GM18508 (cell line): ENCODE data around the gene COL9A2.
"Not testable (repeated sequence)": the region's sequence is repeated elsewhere in the genome, so short reads cannot be mapped to it uniquely, and the experiment has no call there.

Experiments used
- ATAC-seq: cut with Tn5 transposase; IDR thresholded peaks from one replicate; pipeline ENCODE4 v1.9.1; 2021; ENCODE audit warnings: moderate number of reproducible peaks; ENCODE audit not compliant: insufficient read depth, unreplicated experiment

Gene COL9A2

DNA sequence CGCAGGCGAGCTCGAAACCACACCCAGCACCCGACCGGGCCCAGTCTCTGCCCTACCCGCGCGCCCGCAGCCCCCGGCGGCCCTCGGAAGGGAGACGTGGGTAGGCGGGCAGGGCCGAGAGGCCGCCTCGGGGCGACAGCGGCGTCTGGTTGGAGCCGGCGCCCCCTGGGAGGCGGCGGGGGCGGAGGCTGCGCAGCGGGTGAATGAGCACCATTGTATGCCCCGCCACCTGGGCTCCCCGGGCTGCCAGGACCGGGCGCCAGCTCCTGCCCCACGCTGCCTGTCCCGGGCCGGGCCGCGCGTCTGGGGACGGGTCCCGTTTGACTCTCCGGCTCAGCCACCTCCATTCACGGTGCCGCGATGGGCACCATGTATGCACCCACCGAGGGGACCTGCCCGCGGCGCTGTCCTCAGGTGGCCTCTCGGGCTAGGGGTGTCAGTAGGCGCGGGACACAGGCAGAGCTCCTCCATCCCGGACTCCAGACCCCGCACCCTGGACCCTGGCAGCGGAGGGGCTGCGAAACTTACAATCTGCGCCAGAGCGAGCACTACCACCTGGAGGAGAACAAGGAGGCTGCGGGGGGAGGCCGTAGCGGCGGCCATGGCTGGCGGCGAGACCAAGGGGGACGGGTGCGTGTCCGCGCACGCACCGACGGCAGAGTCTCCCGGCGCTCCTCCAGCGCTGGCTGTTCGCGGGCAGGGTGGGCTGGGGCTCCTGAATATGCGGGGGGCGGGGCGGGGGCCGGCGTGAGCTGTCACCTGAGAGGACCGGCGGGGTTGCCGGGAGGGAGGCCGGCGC is at the start of gene COL9A2:
COL9A2 (minus strand) TSS at position 692 of the 799 bp plus-strand sequence; CDS start at position 603, 89 bp downstream.
- ATAC-seq: no peak

DNA sequence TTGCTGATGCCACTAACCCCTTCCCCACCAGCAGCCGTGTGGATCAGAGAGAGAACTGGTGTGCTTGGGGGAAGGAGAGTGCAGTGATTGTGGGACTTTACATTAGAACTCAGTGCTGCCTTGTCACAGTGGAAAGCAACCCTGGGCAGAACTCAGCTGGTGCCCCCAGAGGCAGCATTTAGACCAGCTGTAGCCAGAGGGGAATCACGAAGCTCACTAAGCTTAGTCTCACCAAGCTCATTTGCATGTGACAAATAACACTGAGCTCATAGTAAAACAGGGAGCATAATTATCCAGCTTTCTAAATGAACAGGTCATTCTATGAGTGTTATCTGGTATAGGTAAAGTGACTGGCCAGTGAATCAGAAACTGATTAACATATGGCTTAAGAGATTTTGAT is 46.6 kb upstream of the COL9A2 start:
- peak; percentile 85 for ATAC-seq

DNA sequence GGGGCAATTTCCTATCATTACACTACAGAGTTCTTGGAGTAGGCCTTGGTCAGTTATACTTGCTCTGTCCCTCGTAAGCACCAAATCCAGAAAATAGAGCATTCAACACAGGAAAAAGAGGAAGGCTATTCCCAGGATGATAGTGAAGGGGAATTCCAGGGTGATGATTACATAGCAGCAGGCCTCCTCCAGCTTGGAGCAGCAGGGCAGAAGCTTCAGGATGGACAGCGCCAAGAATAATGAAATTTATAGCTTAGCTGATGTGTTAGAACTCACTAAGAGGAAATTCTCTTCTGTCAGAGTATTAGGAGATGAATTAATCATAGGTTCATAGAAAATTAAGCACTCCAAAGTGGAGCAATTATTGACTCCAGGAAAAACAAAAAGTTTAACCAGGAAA is 45.6 kb upstream of the COL9A2 start:
- ATAC-seq: no peak

DNA sequence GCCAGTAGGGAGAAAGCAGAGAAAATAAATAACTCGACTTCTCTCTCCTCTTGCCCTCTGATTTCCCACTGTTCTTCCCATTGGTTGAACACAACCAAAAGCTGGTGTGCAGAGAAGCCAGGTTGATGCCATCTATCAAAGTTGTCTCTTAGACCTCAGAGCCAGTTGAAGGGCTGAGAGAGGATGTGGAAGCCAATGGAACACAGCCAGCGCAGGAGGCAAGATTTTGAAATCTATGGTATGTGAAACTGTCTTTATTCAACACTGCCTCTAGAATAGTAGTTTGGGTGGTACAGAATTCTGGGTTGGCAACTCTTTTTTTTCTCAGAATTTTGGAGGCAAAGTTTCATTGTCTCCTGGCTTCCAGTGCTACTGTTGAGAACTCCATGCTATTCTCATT is 45.1 kb upstream of the COL9A2 start:
- ATAC-seq: no peak

DNA sequence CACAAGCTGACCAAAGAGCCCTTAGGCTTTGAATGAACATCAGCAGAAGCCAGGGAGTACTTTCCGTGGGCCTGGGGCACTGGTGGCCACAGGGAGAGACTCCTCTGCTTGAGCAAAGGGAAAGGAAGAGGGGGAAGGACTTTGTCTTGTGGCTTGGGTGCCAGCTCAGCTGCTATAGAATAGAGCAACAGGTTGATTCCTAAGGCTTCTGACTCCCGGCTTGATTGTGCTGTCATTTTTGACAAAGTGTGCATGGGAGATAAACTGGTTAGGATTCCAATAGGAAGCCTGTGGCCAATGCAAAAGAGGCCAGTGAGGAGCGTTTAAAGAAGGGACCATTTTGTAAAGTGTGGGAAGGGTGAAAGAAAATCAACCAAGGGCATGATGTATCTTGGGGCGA is 44.6 kb upstream of the COL9A2 start:
- ATAC-seq: no peak

DNA sequence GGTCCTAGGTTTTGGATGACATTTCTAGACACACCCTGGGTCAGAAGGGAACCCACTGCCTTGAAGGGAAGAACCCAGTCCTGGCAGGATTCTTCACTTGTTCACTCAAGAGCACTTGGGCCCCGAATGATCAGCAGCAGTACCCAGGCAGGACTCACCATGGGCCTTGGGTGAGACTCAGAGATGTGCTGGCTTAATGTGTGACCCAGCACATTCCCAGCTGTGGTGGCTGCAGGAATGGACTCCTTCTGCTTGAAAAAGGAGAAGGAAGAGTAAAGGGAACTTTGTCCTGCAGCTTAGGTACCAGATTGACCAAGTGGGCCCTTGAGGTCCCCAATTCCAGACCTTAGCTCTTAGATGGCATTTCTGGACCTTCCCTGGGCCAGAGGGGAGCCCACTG is 44.1 kb upstream of the COL9A2 start:
- no peak for ATAC-seq

DNA sequence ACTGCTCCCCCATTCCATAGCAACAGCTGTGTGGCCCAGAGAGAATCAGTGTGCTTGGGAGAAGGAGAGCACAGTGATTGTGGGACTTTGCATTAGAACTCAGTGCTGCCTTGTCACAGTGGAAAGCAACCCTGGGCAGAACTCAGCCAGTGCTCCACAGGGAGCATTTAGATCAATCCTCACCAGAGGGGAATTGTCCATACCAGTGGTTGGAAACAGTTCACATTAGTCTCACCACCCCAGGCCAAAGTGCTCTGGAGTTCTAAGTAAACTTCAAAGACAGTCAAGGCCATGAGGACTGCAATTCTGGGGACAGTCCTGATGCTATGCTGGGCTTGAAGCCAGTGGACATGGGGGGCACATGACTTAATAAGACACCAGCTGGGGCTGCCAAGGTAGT is 43.5 kb upstream of the COL9A2 start:
- ATAC-seq: no peak

DNA sequence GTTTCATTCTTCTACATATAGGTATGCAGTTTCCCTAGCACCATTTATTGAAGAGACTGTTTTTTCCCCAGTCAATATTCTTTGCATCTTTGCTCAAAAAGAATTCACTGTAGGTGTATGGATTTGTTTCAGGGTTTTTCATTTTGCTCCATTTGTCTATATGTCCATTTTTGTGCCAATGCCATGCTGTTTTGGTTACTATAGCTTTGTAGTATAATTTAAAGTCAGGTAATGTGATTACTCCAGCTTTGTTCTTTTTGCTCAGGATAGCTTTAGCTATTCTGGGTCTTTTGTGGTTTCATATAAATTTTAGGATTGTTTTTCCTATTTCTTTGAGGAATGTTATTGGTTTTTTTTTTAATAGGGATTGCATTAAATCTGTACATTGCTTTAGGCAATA is 40.5 kb upstream of the COL9A2 start:
- ATAC-seq: no peak

DNA sequence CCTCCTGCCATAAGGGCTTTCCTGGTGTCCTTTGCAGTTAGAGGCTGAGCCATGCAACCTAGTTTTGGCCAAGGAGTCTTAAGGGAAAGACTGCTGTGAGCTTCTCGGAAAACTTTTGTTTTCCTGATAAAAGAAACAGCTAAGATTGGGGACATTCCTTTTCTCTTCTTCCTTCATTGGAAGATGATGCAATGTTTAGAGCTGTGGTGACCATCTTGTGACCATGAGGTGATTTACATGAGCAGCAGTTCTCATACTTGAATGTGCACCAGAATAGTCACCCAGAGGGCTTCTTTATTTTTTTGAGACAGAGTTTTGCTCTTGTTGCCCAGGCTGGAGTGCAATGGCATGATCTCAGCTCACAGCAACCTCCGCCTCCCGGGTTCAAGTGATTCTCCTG is 36.0 kb upstream of the COL9A2 start:
- ATAC-seq: no peak

DNA sequence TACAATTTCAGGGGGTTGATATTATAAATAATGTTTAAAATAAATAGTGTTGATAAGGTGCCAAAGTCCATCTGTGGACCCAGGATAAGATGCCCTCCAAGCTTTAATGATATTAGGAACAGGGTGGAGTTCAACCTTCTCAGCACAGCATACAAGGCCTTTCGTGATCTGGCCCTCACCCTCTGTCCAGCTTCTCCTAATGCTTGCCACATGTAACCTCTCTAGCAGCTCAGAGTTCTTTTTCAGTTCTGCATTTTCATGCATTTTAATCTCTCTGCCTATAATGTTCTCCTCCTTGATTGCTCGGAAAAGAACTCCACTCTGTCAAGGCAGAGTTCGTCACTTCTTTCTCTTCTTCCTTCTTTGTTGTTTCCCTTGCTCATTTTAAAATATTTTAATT is 35.0 kb upstream of the COL9A2 start:
- ATAC-seq: no peak

DNA sequence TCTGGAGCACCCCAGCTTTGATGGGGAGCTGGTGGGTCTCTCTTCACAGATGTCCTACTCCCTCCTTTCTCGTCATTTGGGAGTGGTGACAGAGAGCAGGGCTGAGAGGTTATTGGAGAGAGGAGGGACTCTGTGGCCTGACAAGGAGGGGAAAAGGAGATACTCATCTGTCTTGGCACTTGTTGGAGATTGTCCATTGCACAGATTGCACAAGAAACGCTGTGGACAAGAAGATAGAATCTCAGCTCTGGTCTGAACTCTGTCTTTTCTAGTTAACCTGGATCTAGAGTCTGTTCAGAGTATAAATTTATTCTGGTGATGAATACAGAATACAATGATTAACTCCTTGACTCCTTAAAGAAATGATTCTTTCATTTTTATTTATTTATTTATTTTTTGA is 34.0 kb upstream of the COL9A2 start:
- no peak for ATAC-seq

DNA sequence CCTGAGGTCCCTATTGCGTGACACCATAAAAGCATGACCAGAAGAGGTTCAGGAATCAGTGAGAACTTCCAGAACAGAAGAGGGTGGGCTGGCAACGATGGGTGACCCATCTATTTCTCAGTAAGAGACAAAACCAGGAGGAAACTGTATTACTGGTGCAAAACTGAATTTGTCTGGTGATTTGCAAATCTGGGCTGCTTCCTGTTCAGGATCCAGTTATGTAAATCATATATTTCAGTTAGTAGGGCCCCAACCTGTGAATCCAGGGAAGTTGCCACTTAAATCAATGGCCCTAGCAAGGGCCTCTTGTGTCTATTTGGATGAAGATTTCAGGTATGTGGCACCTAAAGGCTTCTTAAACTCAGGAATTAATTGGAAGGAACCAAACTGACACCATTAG is 33.3 kb upstream of the COL9A2 start:
- ATAC-seq: no peak

DNA sequence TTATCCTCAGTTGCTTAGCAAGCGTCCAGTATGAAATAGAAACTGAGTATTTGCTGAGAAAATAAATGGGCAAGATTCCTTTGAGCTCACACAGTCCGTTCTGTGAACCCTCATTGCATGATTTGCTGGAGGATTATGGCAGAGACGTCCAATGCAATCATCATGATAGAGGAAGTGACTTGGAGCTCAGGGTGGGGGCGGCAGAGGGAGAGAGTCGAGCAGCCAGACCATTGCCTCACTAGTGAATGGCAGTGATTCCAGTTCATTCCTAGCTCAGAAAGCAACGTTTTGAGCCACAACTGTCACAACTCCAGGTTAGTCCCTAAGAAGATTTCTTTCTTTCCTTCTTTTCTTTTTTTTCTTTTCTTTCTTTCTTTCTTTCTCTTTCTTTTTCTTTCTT is 27.5 kb upstream of the COL9A2 start:
- ATAC-seq: no peak

DNA sequence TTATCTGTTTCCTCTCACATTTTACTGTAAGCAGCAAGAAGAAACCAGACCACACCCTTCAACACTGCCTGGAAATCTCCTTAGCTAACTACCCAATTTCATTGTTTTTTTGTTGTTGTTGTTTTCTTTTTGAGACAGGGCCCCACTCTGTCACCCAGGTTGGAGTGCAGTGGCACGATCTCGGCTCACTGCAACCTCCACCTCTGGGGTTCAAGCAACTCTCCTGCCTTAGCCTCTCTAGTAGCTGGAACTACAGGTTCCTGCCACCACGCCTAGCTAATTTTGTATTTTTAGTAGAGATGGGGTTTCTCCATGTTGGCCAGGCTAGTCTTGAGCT is 25.3 kb upstream of the COL9A2 start:
- ATAC-seq: not testable (repeated sequence)

DNA sequence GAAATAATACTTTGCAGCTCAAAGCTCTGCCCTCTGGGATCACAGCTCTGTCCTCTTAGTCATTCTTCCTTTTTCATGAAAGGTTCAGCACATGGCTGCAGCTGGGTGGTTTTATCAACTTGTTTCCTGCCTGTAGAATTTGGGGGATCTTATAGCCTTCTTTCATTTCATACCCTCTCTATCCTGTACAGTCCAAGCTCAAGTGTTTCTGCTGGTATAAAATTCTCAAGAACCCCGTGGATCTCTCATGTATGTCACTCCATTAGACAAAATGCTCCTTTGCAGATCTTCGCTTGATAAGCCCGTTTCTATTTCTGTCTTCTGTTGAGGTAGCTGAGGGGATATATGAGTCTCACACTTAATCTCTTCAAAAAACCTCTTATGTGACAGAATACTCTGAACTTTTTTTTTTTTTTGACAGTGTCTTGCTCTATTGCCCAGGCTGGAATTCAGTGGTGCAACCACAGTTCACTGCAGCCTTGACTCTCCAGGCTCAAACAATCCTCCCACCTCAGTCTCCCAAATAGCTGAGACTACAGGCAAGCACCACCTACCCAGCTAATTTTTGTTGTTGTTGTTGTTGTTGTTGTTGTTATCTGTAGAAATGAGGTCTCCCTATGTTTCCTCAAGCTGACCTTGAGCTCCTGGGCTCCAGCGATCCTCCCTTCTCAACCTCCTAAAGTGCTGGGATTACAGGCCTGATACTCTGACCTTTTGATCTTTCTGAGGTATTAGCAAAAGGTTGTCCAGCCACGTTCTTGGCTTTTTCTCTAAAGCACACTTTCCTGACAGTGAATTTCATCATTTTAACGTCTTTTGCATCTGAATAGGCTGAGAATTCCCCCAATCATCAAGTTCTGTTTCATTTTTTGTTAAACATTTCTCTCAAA is 24.6 kb upstream of the COL9A2 start:
- ATAC-seq: no peak

DNA sequence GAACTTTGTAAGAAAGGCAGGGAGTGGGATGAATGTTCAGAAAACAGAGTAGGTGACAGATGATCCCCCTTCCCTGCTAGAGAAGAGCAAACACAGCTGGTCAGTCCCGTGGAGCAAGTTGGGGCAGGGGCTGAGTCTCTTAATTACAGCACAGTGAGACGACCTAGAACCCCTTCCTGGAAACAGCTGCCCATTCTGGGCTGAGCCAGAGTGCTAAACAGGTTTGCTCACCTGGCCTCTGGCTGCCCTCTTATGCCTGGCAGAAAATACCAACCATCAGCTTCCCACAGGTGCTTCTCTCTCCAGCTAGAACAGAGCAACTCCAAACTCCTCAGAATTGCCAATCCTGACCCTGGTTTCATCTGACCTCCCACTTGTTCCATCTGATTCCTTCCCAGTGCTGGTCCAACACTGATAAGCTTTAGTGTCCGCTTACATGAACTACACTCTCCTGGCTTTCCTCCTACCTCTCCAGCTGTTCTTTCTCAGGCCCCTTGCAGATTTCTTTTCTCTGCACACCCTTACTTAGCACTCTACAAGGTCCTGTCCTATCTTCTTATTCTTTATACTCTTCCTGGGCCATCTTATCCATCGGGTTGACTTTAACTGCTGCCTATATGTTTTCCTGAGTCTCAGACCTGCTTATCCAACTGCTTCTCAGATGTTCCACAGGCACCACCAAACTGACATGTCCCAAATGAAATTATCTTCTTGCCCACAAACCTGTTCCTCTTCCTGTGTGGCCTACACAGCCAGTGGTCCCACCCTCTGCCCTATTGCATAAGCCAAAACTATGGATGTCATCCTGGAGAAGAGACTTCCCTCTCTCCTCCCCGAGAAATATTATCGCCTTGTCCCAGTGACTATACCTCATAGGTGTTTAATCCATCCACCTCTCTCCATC is 22.6 kb upstream of the COL9A2 start:
- ATAC-seq: no peak

DNA sequence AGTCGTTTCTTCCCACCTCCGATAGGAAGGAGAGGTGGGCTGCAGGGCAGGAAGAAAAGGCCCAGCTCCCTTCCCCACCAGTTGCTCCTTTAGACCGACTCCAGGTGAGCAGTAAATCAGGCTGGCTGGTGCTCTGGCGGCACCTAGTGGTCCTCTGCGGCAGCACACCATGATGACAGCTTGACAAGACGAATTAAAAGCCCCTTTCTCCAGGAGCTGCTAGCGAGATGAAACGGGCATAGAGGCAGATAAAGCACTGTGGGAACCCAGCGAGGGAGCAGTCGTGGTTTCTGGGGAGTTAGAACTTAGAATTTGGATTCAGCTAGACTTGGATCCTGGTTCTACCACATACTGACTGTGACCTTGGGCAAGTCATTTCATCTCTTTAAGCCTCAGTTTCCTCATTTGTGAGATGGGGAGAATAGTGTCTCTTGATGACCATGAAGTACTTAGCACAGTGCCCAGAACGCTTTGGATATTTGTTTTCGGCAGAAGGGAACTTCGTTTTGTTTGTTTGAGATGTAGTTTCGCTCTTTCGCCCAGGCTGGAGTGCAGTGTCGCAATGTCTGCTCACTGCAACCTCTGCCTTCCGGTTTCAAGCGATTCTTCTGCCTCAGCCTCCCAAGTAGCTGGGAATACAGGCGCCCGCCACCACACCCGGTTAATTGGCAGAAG is 21.8 kb upstream of the COL9A2 start:
- no peak for ATAC-seq

DNA sequence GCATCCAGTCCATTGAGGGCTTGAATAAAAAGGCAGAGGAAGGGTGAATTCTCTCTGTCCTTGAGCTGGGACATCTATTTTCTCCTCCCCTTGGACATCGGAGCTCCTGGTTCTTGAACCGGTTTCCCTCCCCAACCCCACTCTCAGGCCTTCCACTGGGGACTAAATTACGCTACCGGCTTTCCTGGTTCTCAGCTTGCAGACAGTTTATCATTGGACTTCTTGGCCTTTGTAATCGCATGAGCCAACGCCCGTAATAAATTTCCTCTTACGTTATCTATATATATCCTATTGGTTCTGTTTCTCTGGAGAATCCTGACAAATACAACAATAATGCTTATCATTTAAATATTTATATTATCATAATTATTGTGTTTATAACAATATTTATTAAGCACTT is 20.4 kb upstream of the COL9A2 start:
- no peak for ATAC-seq

DNA sequence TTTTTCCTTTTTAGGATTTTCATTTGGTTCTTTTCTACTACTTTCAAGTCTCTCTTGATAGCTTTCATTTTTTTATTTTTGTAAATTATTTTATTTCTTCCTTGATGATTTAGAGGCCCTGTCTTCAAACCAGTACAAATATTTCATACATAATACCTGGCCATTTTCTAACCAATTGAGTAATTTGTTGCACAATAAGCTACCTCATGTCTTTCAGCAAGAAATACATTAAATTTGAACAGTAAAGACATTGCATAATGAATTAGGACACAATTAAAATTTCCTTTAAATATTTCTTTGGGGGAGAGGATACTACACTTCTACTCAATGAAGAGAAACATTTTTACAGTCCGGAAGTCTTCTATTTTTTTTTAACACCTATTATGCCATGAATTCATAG is 15.6 kb upstream of the COL9A2 start:
- no peak for ATAC-seq

DNA sequence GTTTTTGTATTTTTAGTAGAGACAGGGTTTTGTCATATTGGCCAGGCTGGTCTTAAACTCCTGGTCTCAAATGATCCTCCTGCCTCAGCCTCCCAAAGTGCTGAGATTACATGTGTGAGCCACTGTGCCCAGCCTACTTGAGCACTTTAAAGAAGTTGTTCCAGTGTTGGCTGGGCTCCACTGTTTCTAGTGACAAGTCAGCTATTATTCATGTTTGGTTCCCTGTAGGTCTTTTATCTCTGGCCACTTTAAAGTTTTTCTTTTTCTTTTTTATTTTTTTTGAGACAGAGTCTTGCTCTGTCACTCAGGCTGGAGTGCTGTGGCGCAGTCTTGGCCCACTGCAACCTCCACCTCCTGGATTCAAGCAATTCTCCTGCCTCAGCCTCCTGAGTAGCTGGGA is 14.3 kb upstream of the COL9A2 start:
- ATAC-seq: not testable (repeated sequence)
